HT1080 (cell line): ENCODE measurements around the gene ANAPC15. TPM values are rescaled to one million over a fixed set of nuclear protein-coding genes. Genes with fewer than 3 reads are reported as not detected.

Source experiments
- small RNA-seq: library from RNA; depleted of rRNA; stranded (forward); fragments of <200 nt; gene quantifications from one replicate; pipeline ENCODE3, GENCODE V24; 2014
- total RNA-seq: library from RNA; depleted of rRNA; stranded (reverse); fragments of >200 nt; shearing (Covaris generic); gene quantifications from 2 replicates; pipeline ENCODE4 v1.2.3, GENCODE V29; 2014; rRNA removed

ANAPC15 gene
- total RNA-seq, 1 experiment from 2014 or later, result 70.7 TPM

Small RNA genes within 50 kb of the gene (small RNA-seq; reads per million reads assigned to genes)
- not detected for gene MIR3165

Other genes with a start within 250 kb of the ANAPC15 start
- gene DEFB131B, start 234.2 kb downstream of the ANAPC15 start, total RNA-seq, result not detected in 2 replicates
- gene XNDC1N, start 184.1 kb downstream of the ANAPC15 start, total RNA-seq, result 4.8 and 4.9 TPM in 2 replicates
- 22.7 and 32.7 TPM in 2 replicates for gene RNF121, start 183.6 kb downstream of the ANAPC15 start, total RNA-seq
- gene IL18BP, start 113.8 kb downstream of the ANAPC15 start, total RNA-seq, result 1.0 and 1.8 TPM in 2 replicates
- gene NUMA1, start 32.2 kb downstream of the ANAPC15 start, total RNA-seq, result 96.8 and 104 TPM in 2 replicates
- 10.8 and 11.1 TPM in 2 replicates for gene LRRC51, start 31.8 kb downstream of the ANAPC15 start, total RNA-seq
- gene LAMTOR1, start 9.4 kb downstream of the ANAPC15 start, total RNA-seq, result 177 and 212 TPM in 2 replicates
- 0.31 TPM in 1 of 2 replicates, not detected in the other for gene TOMT, start 6.8 kb downstream of the ANAPC15 start, total RNA-seq
- gene FOLR3, start 23.0 kb upstream of the ANAPC15 start, total RNA-seq, result 0.16 TPM in 1 of 2 replicates, not detected in the other
- gene FOLR1, start 79.4 kb upstream of the ANAPC15 start, total RNA-seq, result 0.17 TPM in 1 of 2 replicates, not detected in the other
- not detected in 2 replicates for gene FOLR2, start 104.1 kb upstream of the ANAPC15 start, total RNA-seq
- 64.7 and 68.8 TPM in 2 replicates for gene INPPL1, start 112.1 kb upstream of the ANAPC15 start, total RNA-seq
- not detected in 2 replicates for gene PHOX2A, start 131.5 kb upstream of the ANAPC15 start, total RNA-seq